HG03280 (cell line): ENCODE data around the gene PTPRN2.

Experiments
- ATAC-seq: cut with Tn5 transposase; IDR thresholded peaks from one replicate; pipeline ENCODE4 v1.9.1; 2021; ENCODE audit warnings: mild to moderate bottlenecking, moderate library complexity; ENCODE audit not compliant: unreplicated experiment

PTPRN2 gene

GRCh38 chr7:157619753-157620525 lies 967.7 kb downstream of the PTPRN2 start:
- no peak for ATAC-seq

GRCh38 chr7:157618823-157619606 lies 968.6 kb downstream of the PTPRN2 start:
- ATAC-seq: no peak

GRCh38 chr7:157618091-157618726 lies 969.4 kb downstream of the PTPRN2 start:
- ATAC-seq: no peak

GRCh38 chr7:157617401-157617800 lies 970.2 kb downstream of the PTPRN2 start:
- ATAC-seq: no peak

- ATAC-seq: no peak
Observed at GRCh38 chr7:157616931-157617330, 970.7 kb downstream of the PTPRN2 start.

- ATAC-seq: no peak
Observed at GRCh38 chr7:157616426-157616825, 971.2 kb downstream of the PTPRN2 start.

- ATAC-seq: no peak
Observed at GRCh38 chr7:157615852-157616251, 971.8 kb downstream of the PTPRN2 start.

- no peak for ATAC-seq
Observed at GRCh38 chr7:157615101-157615817, 972.4 kb downstream of the PTPRN2 start.

- ATAC-seq: no peak
Observed at GRCh38 chr7:157614457-157615020, 973.1 kb downstream of the PTPRN2 start.

- no peak for ATAC-seq
Observed at GRCh38 chr7:157613575-157614322, 973.9 kb downstream of the PTPRN2 start.

- no peak for ATAC-seq
Observed at GRCh38 chr7:157612664-157613561, 974.7 kb downstream of the PTPRN2 start.

GRCh38 chr7:157612009-157612663 lies 975.5 kb downstream of the PTPRN2 start:
- no peak for ATAC-seq

GRCh38 chr7:157611341-157611740 lies 976.3 kb downstream of the PTPRN2 start:
- no peak for ATAC-seq

GRCh38 chr7:157610671-157611295 lies 976.8 kb downstream of the PTPRN2 start:
- no peak for ATAC-seq

GRCh38 chr7:157609932-157610640 lies 977.5 kb downstream of the PTPRN2 start:
- no peak for ATAC-seq

GRCh38 chr7:157609516-157609915 lies 978.1 kb downstream of the PTPRN2 start:
- ATAC-seq: no peak

GRCh38 chr7:157607218-157607617 lies 980.4 kb downstream of the PTPRN2 start:
- no peak for ATAC-seq
